ENCODE data around the gene CGREF1.
"Not testable (repeated sequence)": the region's sequence is repeated elsewhere in the genome, so short reads cannot be mapped to it uniquely, and the experiment has no call there.

The CGREF1 gene

DNA sequence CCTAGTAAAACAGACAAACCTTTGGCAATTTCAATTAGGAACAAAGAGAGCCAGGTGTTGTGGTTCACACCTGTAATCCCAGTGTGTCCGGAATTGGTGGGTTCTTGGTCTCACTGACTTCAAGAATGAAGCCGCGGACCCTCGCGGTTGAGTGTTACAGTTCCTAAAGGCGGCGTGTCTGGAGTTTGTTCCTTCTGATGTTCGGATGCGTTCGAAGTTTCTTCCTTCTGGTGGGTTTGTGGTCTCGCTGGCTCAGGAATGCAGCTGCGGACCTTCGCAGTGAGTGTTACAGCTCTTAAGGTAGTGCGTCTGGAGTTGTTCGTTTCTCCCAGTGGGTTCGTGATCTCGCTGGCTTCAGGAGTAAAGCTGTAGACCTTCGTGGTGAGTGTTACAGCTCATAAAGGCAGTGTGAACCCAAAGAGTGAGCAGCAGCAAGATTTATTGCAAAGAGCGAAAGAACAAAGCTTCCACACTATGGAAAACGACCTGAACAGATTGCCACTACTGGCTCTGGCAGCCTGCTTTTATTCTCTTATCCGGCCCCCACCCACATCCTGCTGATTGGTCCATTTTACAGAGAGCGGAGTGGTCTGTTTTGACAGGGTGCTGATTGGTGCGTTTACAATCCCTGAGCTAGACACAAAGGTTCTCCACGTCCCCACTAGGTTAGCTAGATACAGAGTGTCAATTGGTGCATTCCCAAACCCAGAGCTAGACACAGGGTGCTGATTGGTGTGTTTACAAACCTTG, 8.2 kb downstream of the CGREF1 start:
- not testable (repeated sequence) for DNase-seq

DNA sequence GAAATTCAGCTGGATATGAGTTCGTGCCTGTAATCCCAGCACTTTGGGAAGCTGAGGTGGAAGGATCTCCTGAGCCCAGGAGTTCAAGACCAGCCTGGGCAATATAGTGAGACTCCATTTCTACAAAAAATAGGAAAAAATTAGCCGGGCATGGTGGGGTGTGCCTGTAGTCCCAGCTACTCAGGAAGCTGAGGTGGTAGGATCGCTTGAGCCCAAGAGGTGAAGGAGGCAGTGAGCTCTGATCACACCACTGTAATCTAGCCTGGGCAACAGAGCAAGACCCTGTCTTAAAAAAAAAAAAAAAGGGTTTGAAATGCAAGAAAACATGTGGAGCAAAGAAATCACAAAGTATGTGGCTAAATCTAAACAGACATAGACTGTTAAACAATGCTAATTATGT, 9.8 kb downstream of the CGREF1 start:
- DNase-seq, result no peak

DNA sequence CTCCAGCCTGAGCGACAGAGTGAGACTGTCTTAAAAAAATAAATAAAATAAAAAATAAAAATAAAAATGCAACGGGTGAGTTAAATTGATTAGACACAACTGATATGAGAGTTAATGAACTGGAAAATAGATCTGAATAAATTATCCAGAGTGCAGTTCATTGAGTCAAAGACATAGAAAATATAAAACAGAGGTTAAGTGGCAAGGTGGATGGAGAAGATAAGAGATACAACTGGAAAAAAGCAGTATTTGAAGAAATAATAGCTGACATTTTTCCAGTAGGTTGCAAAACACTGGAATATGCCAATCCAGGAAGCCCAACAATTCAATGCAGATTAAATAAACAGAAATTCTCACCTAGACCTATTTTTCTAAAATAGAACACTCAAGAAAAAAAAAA, 10.7 kb downstream of the CGREF1 start:
- DNase-seq, result no peak

DNA sequence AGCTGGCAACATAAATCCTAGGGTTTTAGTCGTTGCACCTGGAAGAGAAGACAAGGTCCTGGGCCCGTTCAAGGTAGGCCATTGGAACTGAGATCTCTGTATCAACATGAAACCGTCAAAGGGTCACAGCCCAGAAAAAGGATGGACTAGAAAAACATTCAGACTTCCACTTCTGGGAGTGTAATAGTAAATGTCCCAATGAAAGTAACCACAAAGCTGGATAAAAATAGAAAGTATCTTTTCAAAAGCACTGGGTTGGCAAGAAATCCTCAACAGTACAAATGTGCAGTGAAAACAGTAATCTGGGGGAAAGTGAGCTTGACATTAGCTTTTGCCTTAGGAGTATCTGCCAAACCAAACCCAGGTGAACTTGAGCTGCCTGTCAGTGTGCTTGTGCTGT, 12.9 kb downstream of the CGREF1 start:
- no peak for DNase-seq

DNA sequence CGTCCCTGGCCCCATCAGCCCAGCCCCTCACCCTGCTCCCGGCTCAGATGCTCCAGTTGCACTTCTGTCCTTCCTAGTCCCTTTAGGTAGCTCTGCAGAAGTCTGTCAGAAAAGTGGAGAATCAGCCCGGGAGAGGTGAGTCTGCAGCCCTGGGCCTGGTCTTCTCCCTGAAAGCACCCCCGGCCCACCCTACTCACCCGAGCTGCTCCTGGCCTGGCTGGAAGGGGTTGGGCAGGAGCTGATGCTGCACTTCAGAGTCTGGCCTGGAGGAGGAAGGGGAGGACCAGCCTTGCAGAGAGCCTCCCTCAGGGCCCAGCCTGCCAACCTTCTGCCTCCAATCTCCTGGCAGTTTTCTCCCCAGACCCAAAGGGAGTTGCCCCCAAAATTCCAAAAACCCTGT, 16.6 kb downstream of the CGREF1 start:
- no peak for DNase-seq

DNA sequence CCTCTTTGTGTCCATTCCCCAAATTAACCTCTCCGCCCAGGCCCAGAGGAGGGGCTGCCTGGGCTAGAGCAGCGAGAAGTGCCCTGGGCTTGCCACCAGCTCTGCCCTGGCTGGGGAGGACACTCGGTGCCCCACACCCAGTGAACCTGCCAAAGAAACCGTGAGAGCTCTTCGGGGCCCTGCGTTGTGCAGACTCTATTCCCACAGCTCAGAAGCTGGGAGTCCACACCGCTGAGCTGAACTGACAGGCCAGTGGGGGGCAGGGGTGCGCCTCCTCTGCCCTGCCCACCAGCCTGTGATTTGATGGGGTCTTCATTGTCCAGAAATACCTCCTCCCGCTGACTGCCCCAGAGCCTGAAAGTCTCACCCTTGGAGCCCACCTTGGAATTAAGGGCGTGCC, 18.9 kb downstream of the CGREF1 start:
- DNase-seq, result no peak

DNA sequence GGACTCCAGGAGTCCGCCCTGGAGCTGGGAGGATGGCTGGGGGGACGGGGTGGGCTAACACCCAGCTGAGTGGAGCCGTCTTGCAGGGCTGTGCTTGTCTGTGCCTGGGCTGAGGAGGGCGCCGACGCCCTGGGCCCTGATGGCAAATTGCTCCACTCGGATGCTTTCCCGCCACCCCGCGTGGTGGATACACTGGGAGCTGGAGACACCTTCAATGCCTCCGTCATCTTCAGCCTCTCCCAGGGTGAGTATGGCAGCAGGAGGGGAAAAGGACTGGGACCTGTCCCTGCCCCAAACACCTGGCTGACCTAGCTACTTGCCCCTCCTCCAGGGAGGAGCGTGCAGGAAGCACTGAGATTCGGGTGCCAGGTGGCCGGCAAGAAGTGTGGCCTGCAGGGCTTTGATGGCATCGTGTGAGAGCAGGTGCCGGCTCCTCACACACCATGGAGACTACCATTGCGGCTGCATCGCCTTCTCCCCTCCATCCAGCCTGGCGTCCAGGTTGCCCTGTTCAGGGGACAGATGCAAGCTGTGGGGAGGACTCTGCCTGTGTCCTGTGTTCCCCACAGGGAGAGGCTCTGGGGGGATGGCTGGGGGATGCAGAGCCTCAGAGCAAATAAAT, 19.5 kb downstream of the CGREF1 start:
- DNase-seq, result no peak

DNA sequence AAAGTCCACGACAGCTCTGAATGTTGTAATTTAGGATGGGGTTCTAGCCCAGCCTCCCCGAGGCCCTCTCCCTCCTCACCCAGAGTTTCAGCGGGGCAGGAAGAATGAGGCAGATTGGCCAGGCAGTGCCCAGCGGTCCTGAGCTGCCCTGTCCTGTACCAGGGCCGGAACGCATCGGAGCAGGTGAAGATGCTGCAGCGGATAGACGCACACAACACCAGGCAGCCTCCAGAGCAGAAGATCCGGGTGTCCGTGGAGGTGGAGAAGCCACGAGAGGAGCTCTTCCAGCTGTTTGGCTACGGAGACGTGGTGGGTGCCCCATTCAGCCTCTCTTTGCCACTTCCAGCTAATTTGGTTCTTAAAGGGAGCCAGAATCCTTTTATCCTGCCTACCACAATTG, 21.6 kb downstream of the CGREF1 start:
- no peak for DNase-seq

DNA sequence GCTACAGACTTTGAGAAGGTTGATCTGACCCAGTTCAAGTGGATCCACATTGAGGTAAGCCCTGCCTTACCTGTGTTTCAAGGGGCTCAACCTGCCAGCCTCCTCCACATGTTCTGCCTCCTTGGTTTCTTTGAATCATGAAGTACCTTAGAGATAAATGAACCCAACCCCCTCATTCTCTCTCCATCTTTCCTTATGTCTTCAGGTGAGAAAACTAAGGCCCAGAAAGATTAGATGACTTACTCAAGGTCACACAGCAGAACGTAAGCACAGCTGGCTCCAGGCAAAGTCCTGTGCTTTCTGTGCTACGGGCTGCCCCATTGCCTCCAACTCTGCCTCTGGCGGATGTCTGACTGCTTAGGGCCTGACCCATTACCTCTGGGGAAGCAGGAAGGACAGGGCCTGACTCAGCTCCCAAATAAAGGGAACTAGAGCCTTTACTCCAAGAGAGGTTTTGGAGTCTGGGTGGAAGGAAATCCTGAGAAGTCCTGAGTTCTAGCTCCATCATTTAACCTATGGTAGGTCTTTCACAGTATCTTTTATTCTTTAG, 22.1 kb downstream of the CGREF1 start:
- no peak for DNase-seq

DNA sequence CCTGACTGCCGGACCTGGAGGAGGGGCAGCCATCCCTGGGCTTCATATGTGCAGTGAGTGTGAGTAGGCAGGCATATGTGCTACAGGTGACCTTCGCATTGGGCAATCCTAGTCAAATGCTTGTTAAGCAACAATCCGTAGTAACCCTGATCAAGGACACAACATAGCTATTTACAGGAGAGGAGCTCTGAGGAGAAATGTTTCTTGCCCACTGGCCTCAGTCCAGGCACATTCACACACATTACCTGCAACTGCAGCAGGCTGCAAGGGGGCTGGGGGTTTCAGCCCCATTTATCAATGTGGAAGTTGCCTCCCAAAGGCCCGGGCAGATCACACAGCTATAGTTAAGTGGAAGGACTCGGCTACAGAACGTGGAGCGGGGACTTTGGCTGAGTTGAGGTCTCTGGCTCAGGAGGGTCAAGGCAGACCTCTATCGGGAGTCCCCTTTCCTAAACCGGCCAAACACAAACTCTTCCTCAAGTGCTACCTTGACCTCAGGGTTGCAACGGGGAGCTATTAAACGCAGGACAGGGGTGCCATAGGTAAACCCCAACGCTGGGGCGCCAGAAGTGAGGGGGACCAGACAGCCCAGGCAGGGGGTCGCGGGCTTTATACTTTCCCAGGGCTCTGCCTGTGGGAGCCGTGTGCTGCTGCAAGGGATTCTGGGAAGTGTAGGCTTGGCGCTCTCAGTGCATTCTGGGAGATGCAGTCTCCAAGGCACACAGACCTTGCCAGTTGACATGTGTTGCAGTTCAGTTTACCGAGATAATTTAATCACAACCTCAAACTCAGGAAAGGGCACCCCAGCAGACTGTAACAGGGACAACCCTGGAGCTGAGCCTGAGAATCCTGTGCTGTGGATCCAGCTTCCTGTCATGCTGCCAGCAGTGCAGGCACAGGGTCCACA, 22.9 kb downstream of the CGREF1 start:
- peak in 1 of 2 donors; percentile 45 for DNase-seq

DNA sequence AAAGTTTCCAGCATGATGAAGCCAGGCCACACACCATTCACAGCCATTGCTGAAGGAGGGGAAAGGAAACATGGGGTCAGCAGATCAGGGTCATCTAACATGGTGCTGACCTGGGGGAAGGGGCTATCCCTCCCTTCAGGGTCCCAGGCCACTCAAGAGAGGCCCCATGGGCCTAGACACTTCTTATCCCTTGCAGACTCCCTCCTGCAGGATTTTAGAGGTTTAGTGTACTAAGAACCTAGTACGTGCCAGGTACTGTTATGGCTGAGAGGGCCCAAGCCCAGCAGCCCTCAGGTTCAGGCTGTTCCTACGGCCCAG, 23.5 kb downstream of the CGREF1 start:
- DNase-seq, result no peak

DNA sequence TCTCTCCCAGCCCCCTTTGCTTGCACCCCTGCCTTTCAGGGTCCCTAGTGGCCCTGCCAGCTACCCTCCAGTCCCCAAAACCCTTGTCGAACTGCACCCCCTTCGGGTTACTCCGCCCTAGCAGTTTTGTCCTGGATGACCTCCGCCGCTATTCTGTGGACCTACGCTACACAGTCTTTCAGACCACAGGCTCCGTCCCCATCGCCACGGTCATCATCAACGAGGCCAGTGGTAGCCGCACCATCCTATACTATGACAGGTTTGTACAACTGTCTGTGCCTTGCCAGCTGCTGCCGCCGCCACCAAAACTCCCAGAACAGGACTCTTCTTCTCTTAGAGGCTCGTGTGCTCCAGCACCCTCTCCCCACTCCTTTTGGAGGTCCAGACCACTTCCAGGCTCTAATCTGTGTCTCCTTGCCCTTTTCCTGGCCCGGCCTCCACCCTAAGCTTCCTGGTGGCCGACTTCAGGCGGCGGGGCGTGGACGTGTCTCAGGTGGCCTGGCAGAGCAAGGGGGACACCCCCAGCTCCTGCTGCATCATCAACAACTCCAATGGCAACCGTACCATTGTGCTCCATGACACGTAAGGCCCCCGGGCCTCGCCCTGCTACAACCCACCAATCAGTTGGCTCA, 24.5 kb downstream of the CGREF1 start:
- no peak for DNase-seq

DNA sequence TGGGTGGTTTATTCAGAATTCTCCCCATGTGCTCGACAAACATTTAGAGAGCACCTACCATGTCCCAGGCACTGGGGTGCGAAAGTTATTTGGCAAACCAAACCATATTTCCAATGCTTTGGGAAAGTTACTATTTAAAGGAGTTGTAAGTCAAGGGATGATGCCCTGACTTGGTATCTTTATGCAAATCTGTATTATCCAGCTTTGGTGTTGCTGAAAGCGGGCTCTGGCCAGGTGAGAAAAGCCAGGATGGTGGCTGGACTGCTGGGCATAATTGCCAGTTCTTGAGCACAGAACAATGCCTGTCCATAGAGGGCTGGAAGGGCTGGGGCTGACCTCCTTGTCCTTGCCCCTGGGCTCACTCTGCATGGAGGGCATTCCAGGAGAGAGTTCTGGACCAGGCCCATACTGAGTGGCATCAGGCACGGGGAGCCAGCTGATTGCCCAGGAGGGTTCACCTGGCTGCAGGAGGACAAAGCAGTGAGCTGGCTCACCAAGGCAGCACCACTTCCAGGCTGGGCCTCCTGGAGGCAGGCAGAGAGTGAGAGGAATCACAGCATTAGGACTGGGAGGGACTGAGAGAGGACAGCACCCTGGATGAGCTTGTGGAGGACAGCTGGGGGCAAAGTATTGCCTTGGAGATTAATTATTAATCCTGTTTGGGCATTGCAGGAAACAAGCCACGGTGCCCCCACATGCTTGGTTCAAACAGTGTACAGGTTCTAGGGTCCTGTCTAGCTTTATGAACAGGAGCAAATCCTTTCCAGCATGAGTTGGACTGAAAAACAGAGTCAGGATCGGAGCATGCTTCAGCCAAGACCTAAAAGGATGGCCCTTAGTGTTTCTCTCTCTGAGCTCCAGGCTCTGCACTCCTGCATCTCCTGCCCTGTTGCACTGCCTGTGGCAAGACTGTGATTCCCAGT, 25.2 kb downstream of the CGREF1 start:
- DNase-seq, result no peak

DNA sequence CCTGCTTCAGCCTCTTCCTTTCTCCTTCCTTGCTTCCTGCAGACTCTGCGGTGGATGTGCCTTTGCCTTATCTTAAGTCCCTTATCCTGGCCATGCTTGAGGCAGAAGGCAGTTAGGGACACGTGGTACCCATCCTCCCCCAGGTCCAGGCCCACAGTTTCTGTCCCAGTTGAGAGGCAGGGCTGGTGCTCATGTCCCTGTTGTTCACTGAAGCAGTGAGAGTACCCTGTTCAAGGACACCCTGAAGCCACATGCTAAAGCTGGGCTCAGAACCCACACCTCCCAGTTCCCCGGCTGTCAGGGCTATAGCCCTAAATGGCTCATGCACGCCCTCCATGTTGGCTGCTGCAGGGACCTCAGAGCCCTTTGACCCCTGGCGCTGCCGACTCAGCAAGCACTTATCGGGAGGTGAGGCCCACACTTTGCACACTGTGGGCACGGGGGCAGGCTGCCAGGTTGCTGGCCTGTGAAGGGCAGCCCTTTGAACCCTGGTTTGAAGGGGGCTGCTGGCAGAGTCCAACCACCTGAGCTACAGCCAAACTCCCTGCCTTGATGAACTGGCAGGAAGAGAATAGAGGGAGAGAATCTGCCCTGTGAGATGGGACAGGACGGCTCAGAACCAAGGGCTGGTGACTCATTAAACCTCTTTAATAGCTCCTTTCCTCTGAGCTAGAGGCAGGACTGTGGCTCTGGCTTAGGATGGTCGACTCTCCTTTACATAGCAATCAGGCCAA, 26.1 kb downstream of the CGREF1 start:
- no peak for DNase-seq

DNA sequence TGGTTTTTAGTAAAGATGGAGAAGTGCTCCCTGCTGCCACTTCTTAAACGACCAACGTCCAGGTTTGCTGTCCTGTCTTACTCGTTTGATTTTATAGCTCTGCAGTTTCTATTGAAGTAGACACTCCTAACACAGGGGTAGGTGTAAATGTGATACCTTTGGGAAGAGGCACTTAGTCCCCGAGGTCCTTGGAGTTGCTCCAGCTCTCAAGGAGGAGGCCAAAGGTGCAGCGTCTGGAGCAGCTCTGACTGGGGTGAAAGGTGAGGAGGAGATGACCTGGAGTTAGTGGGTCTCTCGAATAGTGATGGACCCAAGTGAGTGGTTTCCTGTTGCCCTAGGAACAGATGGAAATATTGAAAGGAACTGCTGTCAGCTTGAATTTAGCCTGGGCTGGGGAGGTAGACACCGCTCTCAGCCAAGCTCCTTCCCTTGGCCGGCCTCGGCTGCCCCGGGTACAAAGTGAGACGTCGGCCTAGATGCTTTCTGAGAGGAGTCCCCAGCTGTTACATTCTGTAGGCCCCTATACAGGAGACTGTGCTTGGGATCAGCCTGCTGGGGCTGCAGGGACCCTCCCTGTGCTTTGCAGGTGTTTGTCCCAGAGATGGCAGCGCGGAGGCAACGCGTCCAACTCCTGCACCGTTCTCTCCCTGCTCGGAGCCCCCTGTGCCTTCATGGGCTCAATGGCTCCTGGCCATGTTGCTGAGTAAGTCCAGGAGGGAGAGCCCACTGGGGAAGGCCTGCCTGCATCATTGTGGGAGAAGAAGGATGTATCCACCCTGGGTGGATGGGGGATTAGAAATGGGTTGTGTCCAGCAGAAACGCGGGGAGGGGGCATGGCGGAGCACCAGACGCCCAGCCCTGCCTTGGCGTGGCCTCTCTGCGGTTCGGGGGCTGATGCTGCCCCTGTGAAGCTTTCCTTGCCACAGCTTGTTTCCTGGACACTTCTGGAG, 26.9 kb downstream of the CGREF1 start:
- no peak for DNase-seq

DNA sequence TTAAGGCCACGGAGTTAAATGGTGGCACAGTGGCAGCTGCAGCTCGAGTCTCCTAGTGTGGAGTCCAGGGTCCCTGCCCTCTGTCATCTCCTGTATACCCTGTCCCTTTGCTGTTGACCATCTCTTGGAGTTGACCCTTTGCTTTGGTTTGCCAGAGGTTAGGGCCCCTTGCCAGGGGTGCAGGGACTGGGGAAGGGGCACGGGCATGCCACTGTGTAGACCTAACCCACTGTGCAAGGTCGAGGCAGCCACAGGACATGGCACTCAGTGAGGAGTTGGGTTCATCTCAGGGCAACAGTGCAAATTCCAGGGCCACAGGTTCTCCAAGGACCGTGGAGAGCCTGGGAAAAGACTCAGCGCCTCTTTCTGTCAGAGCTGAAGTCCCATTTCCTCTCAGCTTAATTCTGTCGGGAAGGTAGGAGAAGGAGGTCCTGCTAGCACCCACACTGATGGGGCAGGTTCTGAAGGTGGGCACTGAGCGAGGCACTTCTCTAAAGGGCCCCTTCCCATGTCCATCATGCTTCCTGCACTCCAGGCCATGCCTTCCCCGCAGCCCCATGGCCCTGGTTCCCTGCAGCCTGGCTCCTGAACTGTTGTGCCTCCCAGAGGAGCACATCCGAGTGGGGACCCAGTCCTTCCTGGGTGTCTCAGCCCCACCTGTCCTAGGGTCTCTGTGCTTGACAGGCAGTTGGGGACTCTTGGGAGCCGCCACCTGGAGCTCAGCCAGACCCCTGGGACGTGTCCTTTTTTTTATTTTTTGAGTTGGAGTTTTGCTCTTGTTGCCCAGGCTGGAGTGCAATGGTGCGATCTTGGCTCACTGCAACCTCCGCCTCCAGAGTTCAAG, 29.6 kb downstream of the CGREF1 start:
- DNase-seq, result no peak

DNA sequence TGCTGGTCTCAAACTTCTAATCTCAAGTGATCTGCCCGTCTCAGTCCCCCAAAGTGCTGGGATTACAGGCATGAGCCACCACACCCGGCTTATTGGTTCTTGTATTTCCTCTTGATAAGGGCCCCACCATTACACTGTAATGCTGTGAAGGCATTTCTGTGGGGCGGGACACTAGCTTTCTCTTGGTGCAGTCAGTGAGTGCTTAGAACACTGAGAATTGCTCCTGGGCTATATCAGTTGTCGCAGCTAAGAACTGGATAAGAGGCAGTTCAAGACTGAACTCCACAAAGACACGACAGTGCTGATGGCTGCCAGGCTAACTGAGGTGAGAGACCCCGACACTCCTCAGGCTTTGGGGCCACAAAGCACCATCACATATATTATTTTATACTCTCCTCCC, 30.3 kb downstream of the CGREF1 start:
- DNase-seq, result no peak

DNA sequence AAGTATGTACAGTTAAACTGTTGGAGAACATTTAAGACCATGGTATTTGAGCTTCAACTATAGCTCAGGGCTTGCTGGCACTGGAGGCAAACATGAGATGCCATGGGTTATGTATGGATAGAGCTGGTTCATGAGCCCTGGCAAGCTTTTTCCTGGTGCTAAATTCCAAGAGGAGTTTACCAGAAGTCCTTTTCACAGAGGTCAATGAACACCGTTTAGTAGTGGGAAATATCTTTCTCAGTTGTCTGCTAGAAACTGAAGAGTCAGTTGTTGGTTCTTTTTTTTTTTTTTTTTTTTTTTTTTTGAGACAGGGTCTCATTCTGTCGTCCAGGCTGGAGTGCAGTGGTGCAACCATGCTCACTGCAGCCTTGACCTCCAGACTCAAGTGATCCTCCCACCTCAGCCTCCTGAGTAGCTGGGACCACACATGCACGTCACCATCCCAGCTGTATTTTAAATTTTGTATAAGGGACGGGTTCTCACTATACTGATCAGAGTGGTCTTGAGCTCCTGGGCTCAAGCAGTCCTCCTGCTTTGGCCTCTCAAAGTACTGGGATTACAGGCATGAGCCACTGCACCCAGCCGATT, 31.0 kb downstream of the CGREF1 start:
- DNase-seq, result no peak
